GM23248 (cell line): ENCODE measurements around the gene SEMA3F. TPM values are rescaled to one million over a fixed set of nuclear protein-coding genes. Genes with fewer than 3 reads are reported as not detected.

Source experiments
- DNase-seq: peaks from one replicate; pipeline ENCODE4 v3.0.0-alpha.2; 2015
- H2AFZ ChIP-seq: fragments of 200-600 bp; sonication (generic); 2 replicates; pipeline ENCODE4 v1.6.1; 2016; ENCODE audit warnings: antibody characterized with exemption
- H3F3A ChIP-seq: fragments of 200-600 bp; sonication (generic); 2 replicates; pipeline ENCODE4 v1.6.1; 2016; ENCODE audit warnings: mild to moderate bottlenecking, antibody characterized with exemption, mixed run types; ENCODE audit not compliant: insufficient read depth
- H3K27ac ChIP-seq: fragments of 200-600 bp; sonication (generic); 2 replicates; pipeline ENCODE4 v1.5.1; 2016; ENCODE audit warnings: mild to moderate bottlenecking
- H3K27me3 ChIP-seq: fragments of 200-600 bp; sonication (generic); replicated peaks from 2 replicates; pipeline ENCODE4 v1.6.1; 2016; ENCODE audit warnings: mild to moderate bottlenecking; ENCODE audit not compliant: insufficient read depth
- H3K36me3 ChIP-seq: fragments of 200-600 bp; sonication (generic); 2 replicates; pipeline ENCODE4 v1.6.1; 2016; ENCODE audit warnings: low read depth, mild to moderate bottlenecking
- H3K4me1 ChIP-seq: fragments of 200-600 bp; sonication (generic); 2 replicates; pipeline ENCODE4 v1.6.1; 2016; ENCODE audit warnings: mild to moderate bottlenecking; ENCODE audit not compliant: insufficient read depth
- H3K4me2 ChIP-seq: fragments of 200-600 bp; sonication (generic); one replicate; pipeline ENCODE4 v1.6.1; 2016; ENCODE audit warnings: mild to moderate bottlenecking; ENCODE audit not compliant: unreplicated experiment
- H3K4me3 ChIP-seq: fragments of 200-600 bp; sonication (generic); 2 replicates; pipeline ENCODE4 v1.5.1; 2016; ENCODE audit warnings: mild to moderate bottlenecking
- H3K79me2 ChIP-seq: fragments of 200-600 bp; sonication (generic); 2 replicates; pipeline ENCODE4 v1.6.1; 2016; ENCODE audit warnings: mild to moderate bottlenecking; ENCODE audit not compliant: insufficient read depth
- H3K9ac ChIP-seq: fragments of 200-600 bp; sonication (generic); 2 replicates; pipeline ENCODE4 v1.6.1; 2016; ENCODE audit warnings: mild to moderate bottlenecking
- H3K9me2 ChIP-seq: fragments of 200-600 bp; sonication (generic); 2 replicates; pipeline ENCODE4 v1.6.1; 2016; ENCODE audit warnings: mixed run types, mild to moderate bottlenecking, moderate library complexity; ENCODE audit not compliant: insufficient read depth
- H3K9me3 ChIP-seq: fragments of 200-600 bp; sonication (generic); one replicate; pipeline ENCODE4 v1.6.1; 2017; ENCODE audit warnings: low read depth
- H4K20me1 ChIP-seq: fragments of 200-600 bp; sonication (generic); 2 replicates; pipeline ENCODE4 v1.6.0; 2016; ENCODE audit not compliant: insufficient read depth
- EZH2 ChIP-seq: fragments of 200-600 bp; sonication (generic); IDR thresholded peaks from 2 replicates; pipeline ENCODE4 v1.6.1; 2018; ENCODE audit warnings: antibody characterized with exemption, mild to moderate bottlenecking; ENCODE audit not compliant: insufficient read depth, poor library complexity, severe bottlenecking
- EZH2phosphoT487 ChIP-seq: fragments of 200-600 bp; sonication (generic); IDR thresholded peaks from 2 replicates; pipeline ENCODE4 v1.6.1; 2018; ENCODE audit warnings: antibody characterized with exemption, moderate library complexity, mild to moderate bottlenecking, low read depth; ENCODE audit not compliant: insufficient read depth
- WGBS, 2 experiments: methylation state at CpG; one replicate each; pipeline ENCODE4 v1.1.6; 2015 to 2017; ENCODE audit warnings: low lambda C conversion rate in 2 of 2, low coverage in 1 of 2; ENCODE audit errors: missing lambda C conversion rate in 2 of 2; 5-methylcytosine and 5-hydroxymethylcytosine counted together
- in situ Hi-C: fragments of 300-500 bp; cut with MboI; formaldehyde crosslinking; loops from 2 replicates; pipeline ENCODE4 v1.15.0; 2020
- polyA plus RNA-seq: library from polyadenylated mRNA; unstranded; fragments of >200 nt; fragmentation: Nextera tagmentation; extraction: Ambion mirVana; gene quantifications from 2 replicates; pipeline ENCODE4 v1.2.1, GENCODE V29; 2016
- total RNA-seq: library from RNA; depleted of rRNA; stranded (reverse); fragments of >200 nt; shearing (Covaris generic); gene quantifications from 2 replicates; pipeline ENCODE4 v1.2.3, GENCODE V29; 2014

Gene SEMA3F
- total and polyA plus RNA-seq, 2 experiments from 2014 or later = 0.54 to 3.2 TPM

- Histone ChIP-seq H3K27me3 (no peaks in the 10 kb centered on the region), H3K79me2 (no peaks in the 10 kb centered on the region), H3K36me3 (no peaks in the 10 kb centered on the region), H3K4me2 (no peak overlapping the region), H3K4me1 (no peaks in the 10 kb centered on the region; the same call in 1 of the 2 replicates), H3K9ac (no peak overlapping the region), H3K27ac (no peak overlapping the region), H3K9me2 (no peaks in the 10 kb centered on the region), H3F3A (no peaks in the 10 kb centered on the region), H3K9me3 (no peaks in the 10 kb centered on the region), H3K4me3 (no peak overlapping the region), H2AFZ (no peak overlapping the region), H4K20me1 (no peaks in the 10 kb centered on the region)
- 87 to 89% methylated on average over 17 of the region's 17 CpGs for WGBS, 2 experiments
- in situ Hi-C loops = no loop called here
- no peak for TF ChIP-seq EZH2
- TF ChIP-seq EZH2phosphoT487 = no peak
- DNase-seq = no peak
Measured at GRCh38 chr3:50174947-50175524, 19.9 kb downstream of the SEMA3F start.

GRCh38 chr3:50177346-50177745 is 22.2 kb downstream of the SEMA3F start:
- H3K9me2 ChIP-seq = no peaks in the 10 kb centered on the region
- TF ChIP-seq EZH2 (no peak), EZH2phosphoT487 (no peak)
- no peak overlapping the region for H3K9ac ChIP-seq
- no peaks in the 10 kb centered on the region for H4K20me1 ChIP-seq
- no peak overlapping the region for H3K4me3 ChIP-seq
- H3K36me3 ChIP-seq = no peaks in the 10 kb centered on the region
- H3K27ac ChIP-seq = no peak overlapping the region
- no peak overlapping the region for H2AFZ ChIP-seq
- H3K27me3 ChIP-seq = no peaks in the 10 kb centered on the region
- no peaks in the 10 kb centered on the region for H3K9me3 ChIP-seq
- DNase-seq = no peak
- in situ Hi-C loops = no loop called here
- H3K4me1 ChIP-seq = no peaks in the 10 kb centered on the region
- no peak overlapping the region for H3K4me2 ChIP-seq
- 90 to 93% methylated on average over 1 to 2 of the region's 2 CpGs for WGBS, 2 experiments
- H3F3A ChIP-seq = no peaks in the 10 kb centered on the region
- H3K79me2 ChIP-seq = no peaks in the 10 kb centered on the region

GRCh38 chr3:50179710-50180109 is 24.6 kb downstream of the SEMA3F start:
- no peaks in the 10 kb centered on the region for H3K27me3 ChIP-seq
- no peak overlapping the region for H2AFZ ChIP-seq
- DNase-seq = no peak
- in situ Hi-C loops = loop anchor here (10.0 kb wide), 1 partner anchor 55 kb away; no protein-coding TSS in a partner anchor
- no peak overlapping the region for H3K4me2 ChIP-seq
- TF ChIP-seq EZH2 (no peak), EZH2phosphoT487 (no peak)
- H3K4me1 ChIP-seq = no peaks in the 10 kb centered on the region
- no peak overlapping the region for H3K4me3 ChIP-seq
- H3K36me3 ChIP-seq = no peaks in the 10 kb centered on the region
- H3K27ac ChIP-seq = no peak overlapping the region
- no peaks in the 10 kb centered on the region for H3F3A ChIP-seq
- no peaks in the 10 kb centered on the region for H3K9me2 ChIP-seq
- no peaks in the 10 kb centered on the region for H4K20me1 ChIP-seq
- H3K9ac ChIP-seq = no peak overlapping the region
- no peaks in the 10 kb centered on the region for H3K9me3 ChIP-seq
- 85 to 98% methylated on average over 2 of the region's 2 CpGs for WGBS, 2 experiments
- no peaks in the 10 kb centered on the region for H3K79me2 ChIP-seq

- no peaks in the 10 kb centered on the region for H3F3A ChIP-seq
- no peak overlapping the region for H3K4me2 ChIP-seq
- H3K27ac ChIP-seq = no peak overlapping the region
- no peak overlapping the region for H3K4me3 ChIP-seq
- no peak overlapping the region for H3K9ac ChIP-seq
- no peaks in the 10 kb centered on the region for H3K9me2 ChIP-seq
- no peak for TF ChIP-seq EZH2
- TF ChIP-seq EZH2phosphoT487 = no peak
- no peaks in the 10 kb centered on the region for H3K36me3 ChIP-seq
- H3K9me3 ChIP-seq = no peaks in the 10 kb centered on the region
- H2AFZ ChIP-seq = no peak overlapping the region
- in situ Hi-C loops = loop anchor here (10.0 kb wide), 1 partner anchor 57 kb away; no protein-coding TSS in a partner anchor
- H3K4me1 ChIP-seq = no peaks in the 10 kb centered on the region
- no peaks in the 10 kb centered on the region for H3K27me3 ChIP-seq
- DNase-seq = no peak
- no peaks in the 10 kb centered on the region for H4K20me1 ChIP-seq
- H3K79me2 ChIP-seq = no peaks in the 10 kb centered on the region
- 92 to 96% methylated on average over 5 of the region's 5 CpGs for WGBS, 2 experiments
Measured at GRCh38 chr3:50181985-50182384, 26.9 kb downstream of the SEMA3F start.
